Smooth muscle cell (in vitro differentiated cells): ENCODE results near the gene SPDL1. TPM values are rescaled to one million over a fixed set of nuclear protein-coding genes. Genes with fewer than 3 reads are reported as not detected.
A peak's percentile ranks its signal among the peaks of the same experiment; 100 is the strongest.

Experiments
- DNase-seq: peaks from one replicate; lab custom pipeline; 2025; ENCODE audit not compliant: unreplicated experiment; lab: John Stamatoyannopoulos, UW
- H2AFZ ChIP-seq: fragments of 200-600 bp; sonication (generic); 2 replicates; pipeline ENCODE4 v1.6.0; 2016; ENCODE audit warnings: antibody characterized with exemption, low read depth, mild to moderate bottlenecking
- H3F3A ChIP-seq: fragments of 200-600 bp; sonication (generic); 2 replicates; pipeline ENCODE4 v1.6.0; 2017; ENCODE audit warnings: antibody characterized with exemption, low read depth
- H3K27ac ChIP-seq: fragments of 200-600 bp; sonication (generic); 2 replicates; pipeline ENCODE4 v1.5.1; 2016; ENCODE audit warnings: low read depth, mild to moderate bottlenecking
- H3K27me3 ChIP-seq: fragments of 200-600 bp; sonication (generic); 2 replicates; pipeline ENCODE4 v1.6.1; 2016; ENCODE audit warnings: low read depth, mild to moderate bottlenecking
- H3K36me3 ChIP-seq: fragments of 200-600 bp; sonication (generic); 2 replicates; pipeline ENCODE4 v1.5.1; 2016; ENCODE audit warnings: low read depth
- H3K4me1 ChIP-seq: fragments of 200-600 bp; sonication (generic); 2 replicates; pipeline ENCODE4 v1.5.1; 2016; ENCODE audit warnings: low read depth
- H3K4me2 ChIP-seq: fragments of 200-600 bp; sonication (generic); 2 replicates; pipeline ENCODE4 v1.6.0; 2016; ENCODE audit warnings: mild to moderate bottlenecking
- H3K4me3 ChIP-seq: fragments of 200-600 bp; sonication (generic); 2 replicates; pipeline ENCODE4 v1.5.1; 2016; ENCODE audit warnings: mild to moderate bottlenecking
- H3K79me2 ChIP-seq: fragments of 200-600 bp; sonication (generic); 2 replicates; pipeline ENCODE4 v1.6.0; 2016; ENCODE audit warnings: low read depth, mild to moderate bottlenecking
- H3K9ac ChIP-seq: fragments of 200-600 bp; sonication (generic); 2 replicates; pipeline ENCODE4 v1.6.0; 2016; ENCODE audit warnings: low read depth
- H3K9me3 ChIP-seq: fragments of 200-600 bp; sonication (generic); replicated peaks from 2 replicates; pipeline ENCODE4 v1.5.1; 2016; ENCODE audit warnings: low read depth
- H4K20me1 ChIP-seq: fragments of 200-600 bp; sonication (generic); 2 replicates; pipeline ENCODE4 v1.6.0; 2016; ENCODE audit warnings: low read depth
- WGBS: methylation state at CpG from one replicate; pipeline ENCODE4 v1.1.7; 2016; ENCODE audit warnings: low lambda C conversion rate; 5-methylcytosine and 5-hydroxymethylcytosine counted together
- polyA plus RNA-seq: library from polyadenylated mRNA; unstranded; fragments of >200 nt; fragmentation: Nextera tagmentation; extraction: Ambion mirVana; gene quantifications from 2 replicates; pipeline ENCODE4 v1.2.1, GENCODE V29; 2016
- total RNA-seq: library from RNA; depleted of rRNA; stranded (reverse); fragments of >200 nt; gene quantifications from 2 replicates; pipeline ENCODE4 v1.2.3, GENCODE V29; 2014
- TF ChIP-seq, protein P1 (sequence below): fragments of 200-600 bp; sonication (generic); IDR thresholded peaks from 2 replicates; pipeline ENCODE4 v1.5.1; 2017; ENCODE audit warnings: borderline replicate concordance, mild to moderate bottlenecking, antibody characterized with exemption; ENCODE audit not compliant: insufficient read depth, poor library complexity, severe bottlenecking

The SPDL1 gene
- total and polyA plus RNA-seq, 2 experiments from 2014 or later, result 28.0 to 75.2 TPM

- TF ChIP-seq, protein P1, sequence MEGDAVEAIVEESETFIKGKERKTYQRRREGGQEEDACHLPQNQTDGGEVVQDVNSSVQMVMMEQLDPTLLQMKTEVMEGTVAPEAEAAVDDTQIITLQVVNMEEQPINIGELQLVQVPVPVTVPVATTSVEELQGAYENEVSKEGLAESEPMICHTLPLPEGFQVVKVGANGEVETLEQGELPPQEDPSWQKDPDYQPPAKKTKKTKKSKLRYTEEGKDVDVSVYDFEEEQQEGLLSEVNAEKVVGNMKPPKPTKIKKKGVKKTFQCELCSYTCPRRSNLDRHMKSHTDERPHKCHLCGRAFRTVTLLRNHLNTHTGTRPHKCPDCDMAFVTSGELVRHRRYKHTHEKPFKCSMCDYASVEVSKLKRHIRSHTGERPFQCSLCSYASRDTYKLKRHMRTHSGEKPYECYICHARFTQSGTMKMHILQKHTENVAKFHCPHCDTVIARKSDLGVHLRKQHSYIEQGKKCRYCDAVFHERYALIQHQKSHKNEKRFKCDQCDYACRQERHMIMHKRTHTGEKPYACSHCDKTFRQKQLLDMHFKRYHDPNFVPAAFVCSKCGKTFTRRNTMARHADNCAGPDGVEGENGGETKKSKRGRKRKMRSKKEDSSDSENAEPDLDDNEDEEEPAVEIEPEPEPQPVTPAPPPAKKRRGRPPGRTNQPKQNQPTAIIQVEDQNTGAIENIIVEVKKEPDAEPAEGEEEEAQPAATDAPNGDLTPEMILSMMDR, result no peak
- Histone ChIP-seq H3K4me2 (no peak overlapping the region), H2AFZ (no peak overlapping the region), H3K27ac (no peak overlapping the region), H3K36me3 (no peaks in the 10 kb centered on the region), H3K9me3 (no peaks in the 10 kb centered on the region), H4K20me1 (no peaks in the 10 kb centered on the region), H3F3A (no peaks in the 10 kb centered on the region), H3K79me2 (no peaks in the 10 kb centered on the region), H3K27me3 (peaks cover 29% of the 10 kb centered on the region), H3K4me1 (no peaks in the 10 kb centered on the region), H3K9ac (no peak overlapping the region), H3K4me3 (no peak overlapping the region)
- 52% methylated on average over 6 of the region's 6 CpGs for WGBS
- DNase-seq, result no peak
Measured at GRCh38 chr5:169641253-169641652, 57.7 kb downstream of the SPDL1 start.

DNA sequence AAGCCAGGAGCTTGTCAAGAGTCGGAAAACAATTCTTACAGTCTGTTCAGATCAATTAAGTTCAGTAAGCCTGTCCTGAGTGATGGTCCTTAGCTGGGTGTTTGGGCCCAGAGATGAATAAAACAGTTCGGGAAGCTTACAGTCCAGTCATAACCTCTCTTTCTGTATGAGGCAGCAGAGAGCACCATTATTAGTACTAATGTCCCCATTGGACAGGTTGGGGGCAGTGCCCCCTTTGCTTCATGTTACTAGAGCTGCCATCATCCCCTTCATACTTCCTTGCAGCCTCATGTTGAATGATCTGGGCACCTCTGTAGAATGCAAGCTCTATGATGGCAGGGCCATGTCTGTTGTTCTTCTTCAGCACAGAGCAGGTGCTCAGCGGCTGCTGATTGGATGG, 63.3 kb downstream of the SPDL1 start:
- Histone ChIP-seq H3K4me2 (no peak overlapping the region), H3K79me2 (no peaks in the 10 kb centered on the region), H4K20me1 (no peaks in the 10 kb centered on the region), H3K9ac (no peak overlapping the region), H3K9me3 (no peaks in the 10 kb centered on the region), H3K4me1 (peaks cover 6% of the 10 kb centered on the region), H3F3A (peaks cover 13% of the 10 kb centered on the region), H2AFZ (no peak overlapping the region), H3K27ac (no peak overlapping the region), H3K4me3 (no peak overlapping the region), H3K27me3 (no peaks in the 10 kb centered on the region), H3K36me3 (no peaks in the 10 kb centered on the region)
- TF ChIP-seq, protein P1, result no peak
- no peak for DNase-seq
- 93% methylated on average over 3 of the region's 3 CpGs for WGBS

- no peak overlapping the region for H3K27ac ChIP-seq
- peak overlapping the region; percentile 69 for H2AFZ ChIP-seq
- no peak overlapping the region for H3K4me3 ChIP-seq
- TF ChIP-seq, protein P1, result no peak
- H3K79me2 ChIP-seq, result no peaks in the 10 kb centered on the region
- H3K36me3 ChIP-seq, result no peaks in the 10 kb centered on the region
- no peak overlapping the region for H3K4me2 ChIP-seq
- no peaks in the 10 kb centered on the region for H3K27me3 ChIP-seq
- H3K9me3 ChIP-seq, result no peaks in the 10 kb centered on the region
- no peak overlapping the region for H3K9ac ChIP-seq
- DNase-seq, result no peak
- peaks cover 6% of the 10 kb centered on the region for H3K4me1 ChIP-seq
- H4K20me1 ChIP-seq, result no peaks in the 10 kb centered on the region
- peaks cover 13% of the 10 kb centered on the region for H3F3A ChIP-seq
- WGBS, result 36% methylated on average over 1 of the region's 1 CpG
Measured at GRCh38 chr5:169647566-169647965, 64.0 kb downstream of the SPDL1 start.

DNA sequence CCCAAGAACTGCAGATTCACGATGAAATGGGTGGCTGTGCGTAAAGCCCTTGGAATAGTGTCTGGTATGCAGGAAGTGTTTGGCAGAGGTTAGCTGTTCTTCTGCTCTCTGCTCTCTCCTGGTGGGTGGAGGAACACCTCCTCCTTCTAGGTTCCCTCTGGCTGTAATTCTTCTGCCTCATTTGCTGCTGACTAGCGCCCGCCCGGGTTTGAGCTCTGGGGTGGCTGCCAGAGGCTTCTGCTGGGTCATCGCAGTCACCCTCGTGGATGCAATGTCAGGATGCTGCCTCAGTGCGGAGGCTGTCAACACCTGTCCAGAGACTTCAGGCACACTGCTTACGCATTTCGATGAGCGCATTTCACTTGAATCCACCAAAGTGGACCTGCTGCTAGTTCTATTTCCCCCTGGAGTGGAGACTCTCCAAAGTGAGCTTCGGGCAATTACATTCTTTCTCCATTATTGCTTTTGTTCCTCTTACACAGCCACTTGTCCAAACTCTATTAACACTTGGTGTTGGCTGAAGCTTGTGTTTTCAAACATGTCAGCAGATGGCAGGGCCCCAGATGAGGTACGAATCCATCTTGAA, 65.2 kb downstream of the SPDL1 start:
- H3K27me3 ChIP-seq, result no peaks in the 10 kb centered on the region
- no peak overlapping the region for H3K4me3 ChIP-seq
- no peak overlapping the region for H3K9ac ChIP-seq
- H3F3A ChIP-seq, result peaks cover 13% of the 10 kb centered on the region
- DNase-seq, result no peak
- H3K27ac ChIP-seq, result no peak overlapping the region
- H3K9me3 ChIP-seq, result no peaks in the 10 kb centered on the region
- H3K4me2 ChIP-seq, result no peak overlapping the region
- H3K4me1 ChIP-seq, result peaks cover 6% of the 10 kb centered on the region
- H2AFZ ChIP-seq, result no peak overlapping the region
- H4K20me1 ChIP-seq, result no peaks in the 10 kb centered on the region
- TF ChIP-seq, protein P1, result no peak
- WGBS, result 72% methylated on average over 13 of the region's 13 CpGs
- no peaks in the 10 kb centered on the region for H3K79me2 ChIP-seq
- no peaks in the 10 kb centered on the region for H3K36me3 ChIP-seq
